ENCODE results near the gene CLDN24. TPM values are rescaled to one million over a fixed set of nuclear protein-coding genes. Genes with fewer than 3 reads are reported as not detected.

CLDN24 gene
- polyA plus RNA-seq, 2 of the 4 experiments (the other 2 are of a cell fraction) = not detected

- 91% methylated on average over 7 of the region's 9 CpGs for WGBS (ENCODE audit: missing lambda C conversion rate)
- H3K4me2 ChIP-seq = no peak overlapping the region
- H3K27ac ChIP-seq = peak overlapping the region; percentile 10 to 13; a peak in 2 of 6 replicates
- H3K9me3 ChIP-seq = no peaks in the 10 kb centered on the region
- ChIA-PET CTCF (no interaction called here), POLR2A (no interaction called here)
- DNase-seq (ENCODE audit: low read depth in 1 of 2, low spot score in 1 of 2) (no peak), FAIRE-seq (no peak), ATAC-seq (no peak)
- H3K4me1 ChIP-seq = peaks cover 32% of the 10 kb centered on the region
- TF ChIP-seq EP300 (IDR thresholded peaks at IDR 0.05) = no peak
- no peak for TF ChIP-seq TP53 (CRISPR knock-in tag; IDR thresholded peaks at IDR 0.05)
- TF ChIP-seq NPAS2 (CRISPR knock-in tag; IDR thresholded peaks at IDR 0.05; ENCODE audit: borderline replicate concordance) = no peak
- TF ChIP-seq CHD4 (IDR thresholded peaks at IDR 0.05; ENCODE audit: borderline replicate concordance) = no peak
- no peak for TF ChIP-seq KDM5A (IDR thresholded peaks at IDR 0.05)
- no peak for TF ChIP-seq HES2 (IDR thresholded peaks at IDR 0.05)
- TF ChIP-seq MAFK (IDR thresholded peaks at IDR 0.05; ENCODE audit: partially characterized antibody) = no peak
- TF ChIP-seq TFCP2L1 (CRISPR knock-in tag; IDR thresholded peaks at IDR 0.05) = no peak
- no peak for TF ChIP-seq NFE2L2 (conservative IDR thresholded peaks at IDR 0.05; ENCODE audit: low read length)
- TF ChIP-seq EHF (CRISPR knock-in tag; IDR thresholded peaks at IDR 0.05) = no peak
- no peak for TF ChIP-seq ATOH8 (CRISPR knock-in tag; IDR thresholded peaks at IDR 0.05; ENCODE audit: low read depth)
- TF ChIP-seq SMC3 (IDR thresholded peaks at IDR 0.05) = no peak
- no peak for TF ChIP-seq CHD2 (IDR thresholded peaks at IDR 0.05; ENCODE audit: low read length, partially characterized antibody)
- no peak for TF ChIP-seq PHF8 (IDR thresholded peaks at IDR 0.05; ENCODE audit: borderline replicate concordance, low read depth)
- no peak for TF ChIP-seq PBX3 (IDR thresholded peaks at IDR 0.05)
- no peak for TF ChIP-seq JUNB (IDR thresholded peaks at IDR 0.05)
- TF ChIP-seq KDM1A (IDR thresholded peaks at IDR 0.05; ENCODE audit: low read depth) = no peak
- no peak overlapping the region for H3K4me3 ChIP-seq
Measured at GRCh38 chr4:183337349-183337748, 15.1 kb upstream of the CLDN24 start.

GRCh38 chr4:183335369-183335940 lies 13.2 kb upstream of the CLDN24 start:
- TF ChIP-seq REST (IDR thresholded peaks at IDR 0.05) = no peak
- TF ChIP-seq MYC (IDR thresholded peaks at IDR 0.05; ENCODE audit: borderline replicate concordance, low read length) = no peak
- no peak for TF ChIP-seq GATA3 (IDR thresholded peaks at IDR 0.05; ENCODE audit: borderline replicate concordance)
- 0 out of 2 replicates have a peak, but pooled peaks have one; percentile 24 for TF ChIP-seq MAX (IDR thresholded peaks at IDR 0.05)
- TF ChIP-seq RAD21 (conservative IDR thresholded peaks at IDR 0.05 in 1 of 2, IDR thresholded peaks at IDR 0.05 in 1 of 2) = no peak
- TF ChIP-seq FOSL2 (IDR thresholded peaks at IDR 0.05) = peak; percentile 34; the same call in 1 of the 2 replicates
- peak; percentile 87 for TF ChIP-seq FOSL2 (CRISPR knock-in tag; IDR thresholded peaks at IDR 0.05)
- TF ChIP-seq POLR2A (IDR thresholded peaks at IDR 0.05; ENCODE audit: low read length) = no peak
- TF ChIP-seq JUNB (IDR thresholded peaks at IDR 0.05) = peak; percentile 39
- TF ChIP-seq SREBF2 (IDR thresholded peaks at IDR 0.05) = no peak
- TF ChIP-seq PBX3 (IDR thresholded peaks at IDR 0.05) = no peak
- ATAC-seq = peak in 1 of 2 experiments; percentile 49; a peak in 2 of 6 replicates
- no peak overlapping the region for H3K4me3 ChIP-seq
- 44% methylated on average over 3 of the region's 3 CpGs for WGBS (ENCODE audit: missing lambda C conversion rate)
- H3K9me3 ChIP-seq = no peaks in the 10 kb centered on the region
- ChIA-PET CTCF (no interaction called here), POLR2A (no interaction called here)
- H3K4me2 ChIP-seq = peak overlapping the region; percentile 67
- peaks cover 32% of the 10 kb centered on the region for H3K4me1 ChIP-seq
- peak overlapping the region; percentile 76 to 86 for H3K27ac ChIP-seq
- FAIRE-seq = no peak
- DNase-seq (ENCODE audit: low read depth in 1 of 2, low spot score in 1 of 2) = peak; percentile 8 to 63
